NCI-H82 treated with DMSO at 0.1 percent for 48 hours (cell line): Measurements from ENCODE around the gene DNA2.
A peak's percentile ranks its signal among the peaks of the same experiment; 100 is the strongest.
"Not testable (repeated sequence)": the region's sequence is repeated elsewhere in the genome, so short reads cannot be mapped to it uniquely, and the experiment has no call there.

Experiments
- DNase-seq: peaks from one replicate; lab custom pipeline; 2025; ENCODE audit not compliant: unreplicated experiment; lab: John Stamatoyannopoulos, UW

DNA2 gene

GRCh38 chr10:68461032-68461431, 10.7 kb downstream of the DNA2 start:
- DNase-seq, result no peak

- DNase-seq, result not testable (repeated sequence)
Measured at GRCh38 chr10:68449698-68450097, 22.1 kb downstream of the DNA2 start.

GRCh38 chr10:68446179-68446578, 25.6 kb downstream of the DNA2 start:
- no peak for DNase-seq

- DNase-seq, result no peak
Measured at GRCh38 chr10:68442971-68443370, 28.8 kb downstream of the DNA2 start.

- no peak for DNase-seq
Measured at GRCh38 chr10:68440898-68441297, 30.9 kb downstream of the DNA2 start.

- no peak for DNase-seq
Measured at GRCh38 chr10:68435803-68436202, 36.0 kb downstream of the DNA2 start.

GRCh38 chr10:68434657-68435056, 37.1 kb downstream of the DNA2 start:
- no peak for DNase-seq

GRCh38 chr10:68428396-68429104, 43.2 kb downstream of the DNA2 start:
- DNase-seq, result no peak

- no peak for DNase-seq
Measured at GRCh38 chr10:68424454-68425014, 47.2 kb downstream of the DNA2 start.

GRCh38 chr10:68423522-68423921, 48.3 kb downstream of the DNA2 start:
- DNase-seq, result no peak

GRCh38 chr10:68419376-68419775, 52.4 kb downstream of the DNA2 start:
- DNase-seq, result no peak

- DNase-seq, result no peak
Measured at GRCh38 chr10:68408898-68409518, 62.8 kb downstream of the DNA2 start.

GRCh38 chr10:68406815-68407548, 64.8 kb downstream of the DNA2 start, which contains the start of gene RUFY2:
RUFY2 (minus strand) TSS chr10:68407277; CDS start chr10:68407189, 88 bp downstream.
- peak; percentile 43 for DNase-seq

GRCh38 chr10:68406111-68406814, 65.5 kb downstream of the DNA2 start:
- peak; percentile 9 for DNase-seq

GRCh38 chr10:68403701-68404100, 68.1 kb downstream of the DNA2 start:
- peak; percentile 32 for DNase-seq

GRCh38 chr10:68402276-68402675, 69.5 kb downstream of the DNA2 start:
- DNase-seq, result no peak

GRCh38 chr10:68397005-68397404, 74.8 kb downstream of the DNA2 start:
- no peak for DNase-seq

- DNase-seq, result no peak
Measured at GRCh38 chr10:68385740-68386139, 86.0 kb downstream of the DNA2 start.

GRCh38 chr10:68371604-68372003, 100.2 kb downstream of the DNA2 start:
- DNase-seq, result no peak

GRCh38 chr10:68367121-68367520, 104.7 kb downstream of the DNA2 start:
- no peak for DNase-seq

- no peak for DNase-seq
Measured at GRCh38 chr10:68366600-68366999, 105.2 kb downstream of the DNA2 start.
